Natural killer cell (primary cell): Measurements from ENCODE around the gene DEAF1. TPM values are rescaled to one million over a fixed set of nuclear protein-coding genes. Genes with fewer than 3 reads are reported as not detected.

Source experiments
- ATAC-seq, 3 donors: fragments of 150-1000 bp in 2 of 3; fragments of 200-7000 bp in 1 of 3; cut with Tn5 transposase; 1 replicate in 1 of 3; 2 replicates in 2 of 3; pipeline ENCODE4 v1.10.0; 2021; ENCODE audit warnings: mild to moderate bottlenecking in 2 of 3, moderate library complexity in 2 of 3
- DNase-seq, 2 donors: peaks; one replicate each; pipeline versions ENCODE4 v3.0.0 to v3.0.0-alpha.2; 2013 to 2021; ENCODE audit warnings: mixed read lengths in 1 of 2
- H3K27ac ChIP-seq: one replicate; pipeline ENCODE4 v1.5.1; 2013; ENCODE audit warnings: mild to moderate bottlenecking, low read length
- H3K27me3 ChIP-seq: one replicate; pipeline ENCODE4 v1.6.1; 2013; ENCODE audit warnings: low read length; ENCODE audit not compliant: control insufficient read depth, insufficient read depth
- H3K36me3 ChIP-seq: one replicate; pipeline ENCODE4 v1.6.1; 2013; ENCODE audit warnings: low read length; ENCODE audit not compliant: control insufficient read depth, insufficient read depth
- H3K4me1 ChIP-seq: one replicate; pipeline ENCODE4 v1.6.1; 2013; ENCODE audit warnings: low read length; ENCODE audit not compliant: control insufficient read depth, insufficient read depth
- H3K4me3 ChIP-seq: one replicate; pipeline ENCODE4 v1.5.1; 2013; ENCODE audit warnings: low read length
- H3K9me3 ChIP-seq: one replicate; pipeline ENCODE4 v1.6.1; 2013; ENCODE audit warnings: low read length; ENCODE audit not compliant: control insufficient read depth, insufficient read depth
- H3K27ac Mint-ChIP-seq, 2 donors: one replicate each; pipeline ENCODE4 v1.8.0; 2022; ENCODE audit warnings: mild to moderate bottlenecking in 2 of 2, mixed read lengths in 2 of 2, moderate library complexity in 1 of 2
- H3K27me3 Mint-ChIP-seq, 2 donors: one replicate each; pipeline ENCODE4 v1.8.0; 2022; ENCODE audit warnings: low read depth in 2 of 2, mixed read lengths in 2 of 2
- H3K36me3 Mint-ChIP-seq: one replicate; pipeline ENCODE4 v1.8.0; 2022; ENCODE audit warnings: mixed read lengths
- H3K4me1 Mint-ChIP-seq, 2 donors: one replicate each; pipeline ENCODE4 v1.8.0; 2022; ENCODE audit warnings: mixed read lengths in 2 of 2
- H3K4me3 Mint-ChIP-seq: one replicate; pipeline ENCODE4 v1.8.0; 2022; ENCODE audit warnings: mild to moderate bottlenecking, moderate library complexity, mixed read lengths
- H3K9me3 Mint-ChIP-seq, 2 donors: one replicate each; pipeline ENCODE4 v1.8.0; 2022; ENCODE audit warnings: mixed read lengths in 2 of 2
- CTCF ChIP-seq: fragments of 200-600 bp; IDR thresholded peaks from one replicate; pipeline ENCODE4 v1.8.0; 2022; ENCODE audit warnings: antibody characterized with exemption
- WGBS: methylation state at CpG from one replicate; pipeline ENCODE4 v1.1.7; 2013; ENCODE audit warnings: missing lambda C conversion rate; ENCODE audit not compliant: insufficient coverage; 5-methylcytosine and 5-hydroxymethylcytosine counted together
- intact Hi-C: fragments of 100-400 bp; cut with micrococcal nuclease; formaldehyde crosslinking; loops from one replicate; pipeline ENCODE4 v1.14.2; 2022
- total RNA-seq, 4 donors: library from RNA; stranded (reverse); fragments of 120-200 nt in 1 of 4; gene quantifications; one replicate each; pipeline versions ENCODE4 v1.2.3 to v1.2.4, GENCODE V29; 2013 to 2022

The DEAF1 gene
- total RNA-seq, 3 donors from 2014 or later (not counting 1 experiment from before 2014, with no cell fraction given) = 25.9 to 26.9 (median 26.8) TPM

- no peak overlapping the region for H3K4me3 ChIP-seq
- no peak overlapping the region for H3K27ac ChIP-seq
- no peaks in the 10 kb centered on the region for H3K36me3 ChIP-seq
- Mint-ChIP-seq H3K27me3 (peaks cover 0 to 3% of the 10 kb centered on the region in 2 donors), H3K27ac (no peak overlapping the region), H3K4me3 (no peak overlapping the region), H3K9me3 (no peaks in the 10 kb centered on the region), H3K36me3 (no peaks in the 10 kb centered on the region), H3K4me1 (peaks cover 0 to under 1% of the 10 kb centered on the region in 2 donors)
- 85% methylated on average over 27 of the region's 27 CpGs for WGBS
- intact Hi-C loops = no loop called here
- H3K4me1 ChIP-seq = peaks cover 9% of the 10 kb centered on the region
- DNase-seq = no peak
- H3K27me3 ChIP-seq = peaks cover 9% of the 10 kb centered on the region
- H3K9me3 ChIP-seq = no peaks in the 10 kb centered on the region
- peak in 2 of 3 donors; percentile 19 to 27 for ATAC-seq
- TF ChIP-seq CTCF = no peak
Measured at GRCh38 chr11:621838-622237, 73.2 kb downstream of the DEAF1 start.

DNA sequence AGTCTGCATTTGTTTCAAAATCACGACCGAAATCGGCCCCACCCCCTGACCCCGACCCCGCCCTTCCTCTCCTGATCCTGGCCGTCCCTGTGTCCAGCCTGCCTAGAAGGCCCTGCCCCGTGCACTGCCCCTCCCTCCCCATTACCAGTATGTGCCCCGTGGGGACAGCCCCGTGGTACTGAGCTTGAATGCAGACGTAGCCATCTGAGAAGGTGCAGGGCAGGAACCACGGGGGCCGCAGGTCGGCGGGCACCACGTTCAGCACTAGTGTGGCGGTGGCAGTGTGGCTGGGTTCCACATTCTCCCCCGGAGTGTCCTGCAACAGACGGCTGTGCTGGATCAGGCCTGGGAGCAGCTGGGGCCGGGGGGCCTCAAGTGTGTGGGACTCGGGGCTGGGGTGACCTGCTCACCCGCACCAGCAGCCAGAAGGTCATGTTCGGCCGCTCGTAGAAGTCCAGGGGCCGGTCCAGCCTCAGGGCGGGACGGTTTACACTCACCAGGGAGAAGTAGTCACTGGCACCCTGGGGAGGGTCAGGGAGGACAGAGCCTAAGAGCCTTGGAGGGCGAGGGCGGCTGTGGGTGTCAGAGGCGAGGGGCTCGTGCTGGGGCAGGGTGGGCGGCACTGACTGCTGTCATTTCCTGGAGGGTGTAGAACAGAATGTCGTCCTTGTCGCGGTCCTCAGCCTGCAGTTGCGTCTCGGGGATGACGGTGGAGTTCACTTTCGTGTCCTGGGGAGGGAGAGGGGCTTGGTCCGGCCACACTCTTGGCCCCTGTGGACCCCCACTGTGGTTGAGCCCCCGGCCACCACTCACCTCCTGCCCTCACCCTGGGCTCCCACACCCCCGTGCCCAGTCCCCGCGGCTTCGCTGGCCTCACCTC lies 73.8 kb downstream of the DEAF1 start:
- WGBS = 82% methylated on average over 45 of the region's 45 CpGs
- intact Hi-C loops = no loop called here
- no peaks in the 10 kb centered on the region for H3K9me3 Mint-ChIP-seq

GRCh38 chr11:620201-620600 lies 74.8 kb downstream of the DEAF1 start:
- no peaks in the 10 kb centered on the region for H3K36me3 ChIP-seq
- no peak overlapping the region for H3K27ac Mint-ChIP-seq
- intact Hi-C loops = no loop called here
- no peak overlapping the region for H3K4me3 ChIP-seq
- 92% methylated on average over 13 of the region's 13 CpGs for WGBS
- H3K27me3 ChIP-seq = no peaks in the 10 kb centered on the region
- no peaks in the 10 kb centered on the region for H3K9me3 Mint-ChIP-seq
- no peaks in the 10 kb centered on the region for H3K36me3 Mint-ChIP-seq
- no peak for TF ChIP-seq CTCF
- peaks cover 15% of the 10 kb centered on the region for H3K4me1 ChIP-seq
- H3K27ac ChIP-seq = no peak overlapping the region
- H3K27me3 Mint-ChIP-seq = peaks cover 0 to 3% of the 10 kb centered on the region in 2 donors
- ATAC-seq (no peak), DNase-seq (no peak)
- H3K4me1 Mint-ChIP-seq = peaks cover 0 to 11% of the 10 kb centered on the region in 2 donors
- no peaks in the 10 kb centered on the region for H3K9me3 ChIP-seq
- no peak overlapping the region for H3K4me3 Mint-ChIP-seq

More for the DNA sequence above, 73.8 kb downstream of the DEAF1 start:
- no peak for DNase-seq
- ATAC-seq = peak in 1 of 3 donors; percentile 14
- Mint-ChIP-seq H3K27me3 (peaks cover 0 to 3% of the 10 kb centered on the region in 2 donors), H3K36me3 (no peaks in the 10 kb centered on the region), H3K4me3 (no peak overlapping the region), H3K27ac (no peak overlapping the region), H3K4me1 (peaks cover 0 to 8% of the 10 kb centered on the region in 2 donors)
- TF ChIP-seq CTCF = no peak
- no peaks in the 10 kb centered on the region for H3K36me3 ChIP-seq
- H3K27me3 ChIP-seq = peaks cover 4% of the 10 kb centered on the region
- H3K4me1 ChIP-seq = peaks cover 10% of the 10 kb centered on the region
- H3K9me3 ChIP-seq = no peaks in the 10 kb centered on the region
- H3K27ac ChIP-seq = no peak overlapping the region
- no peak overlapping the region for H3K4me3 ChIP-seq
